ENCODE results near the gene STARD5. TPM values are rescaled to one million over a fixed set of nuclear protein-coding genes. Genes with fewer than 3 reads are reported as not detected.

STARD5 gene
- total RNA-seq, 1 experiment from 2014 or later: 2.3 TPM

DNA sequence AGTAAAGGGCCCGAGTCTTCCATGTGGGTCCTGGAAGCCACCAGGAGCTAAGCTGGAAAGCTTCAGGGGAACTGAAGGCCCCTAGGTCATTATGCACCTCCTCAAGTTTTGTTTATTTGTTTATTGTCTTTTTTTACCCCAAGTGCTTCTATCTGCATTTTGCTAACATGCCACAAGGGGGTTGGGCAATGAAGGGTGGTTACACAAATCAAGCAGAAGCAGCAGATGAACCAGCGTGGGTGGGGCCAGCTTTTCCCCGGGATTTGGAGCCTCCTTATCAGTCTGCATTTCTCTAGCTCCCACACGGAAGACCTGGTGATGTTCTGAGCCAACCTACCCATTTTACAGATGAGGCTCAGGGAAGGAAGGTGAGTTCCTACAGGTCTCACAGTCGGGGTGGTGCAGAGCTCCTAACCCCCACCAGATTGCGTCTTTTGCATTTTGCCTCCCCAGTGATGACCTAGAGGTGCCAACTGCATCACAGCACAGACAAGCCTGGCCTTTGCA lies 33.3 kb upstream of the STARD5 start:
- H2BK120ac ChIP-seq (ENCODE audit: low read depth, low read length, poor library complexity, severe bottlenecking): no peak overlapping the region
- Mint-ChIP-seq H3K4me3 (no peak overlapping the region), H3K4me1 (peaks cover 2 to 13% of the 10 kb centered on the region in 2 experiments; a peak in 2 of 4 replicates), H3K36me3 (ENCODE audit: insufficient read depth in 1 of 3, low read depth in 3 of 3) (no peaks in the 10 kb centered on the region; a peak in 1 of 7 replicates), H3K27ac (peak overlapping the region in 1 of 3 experiments; percentile 2; a peak in 1 of 7 replicates), H3K9me3 (no peaks in the 10 kb centered on the region), H3K27me3 (ENCODE audit: low read depth) (no peaks in the 10 kb centered on the region)
- no peaks in the 10 kb centered on the region for H3K9me3 ChIP-seq (ENCODE audit: control insufficient read depth, low read depth, low read length)
- no peak overlapping the region for H3K9ac ChIP-seq (ENCODE audit: extremely low read depth, insufficient read length, low read length)
- H3K18ac ChIP-seq (ENCODE audit: insufficient read length, low read depth, low read length): no peak overlapping the region
- no peaks in the 10 kb centered on the region for H4K20me1 ChIP-seq (ENCODE audit: control insufficient read depth, insufficient read depth, insufficient read length)
- H3K4me2 ChIP-seq (ENCODE audit: insufficient read depth, insufficient read length, low read length): no peak overlapping the region
- no peak overlapping the region for H2BK15ac ChIP-seq (ENCODE audit: low read depth, low read length)
- H3K27ac ChIP-seq (ENCODE audit: insufficient read length, low read depth, low read length): no peak overlapping the region
- no peak overlapping the region for H2BK20ac ChIP-seq (ENCODE audit: low read depth, low read length, poor library complexity, severe bottlenecking)
- no peak for DNase-seq
- no peak overlapping the region for H2BK5ac ChIP-seq (ENCODE audit: insufficient read length, low read length)
- H3K56ac ChIP-seq (ENCODE audit: insufficient read length, low read depth, low read length): no peak overlapping the region
- H3K27me3 ChIP-seq (ENCODE audit: insufficient read depth, low read length): no peaks in the 10 kb centered on the region
- no peak overlapping the region for H3K14ac ChIP-seq (ENCODE audit: insufficient read depth, low read length)
- no peak overlapping the region for H3T11ph ChIP-seq (ENCODE audit: low read length)
- H4K8ac ChIP-seq (replicated peaks; ENCODE audit: insufficient read length, low read depth, low read length): no peak overlapping the region
- no peaks in the 10 kb centered on the region for H3K23me2 ChIP-seq (ENCODE audit: insufficient read length, low read depth, low read length, poor library complexity, severe bottlenecking)
- H3K4ac ChIP-seq (ENCODE audit: low read depth, low read length): no peak overlapping the region
- H3K79me2 ChIP-seq (ENCODE audit: insufficient read depth, low read length): no peaks in the 10 kb centered on the region
- no peak overlapping the region for H4K5ac ChIP-seq (ENCODE audit: insufficient read length, low read depth, low read length)
- H3K79me1 ChIP-seq (ENCODE audit: insufficient read depth, low read depth, low read length, poor library complexity, severe bottlenecking): no peaks in the 10 kb centered on the region
- H4K91ac ChIP-seq (ENCODE audit: insufficient read length, low read depth, low read length): no peak overlapping the region
- no peak overlapping the region for H3K23ac ChIP-seq (ENCODE audit: insufficient read length, low read depth, low read length)
- TF ChIP-seq CTCF (conservative IDR thresholded peaks at IDR 0.05): peak; percentile 38; the same call in 2 of the 3 replicates
- WGBS (ENCODE audit: extremely low coverage, insufficient read length, low lambda C conversion rate): no CpG with 5 or more reads among the region's 6 CpGs
- no peaks in the 10 kb centered on the region for H3K4me1 ChIP-seq (ENCODE audit: insufficient read depth, low read length)
- no peak overlapping the region for H2AFZ ChIP-seq (ENCODE audit: low read length)
- no peak overlapping the region for H2AK5ac ChIP-seq (ENCODE audit: insufficient read length, low read length)
- no peak overlapping the region for H2BK12ac ChIP-seq (ENCODE audit: insufficient read length, low read depth, low read length)
